CD14-positive monocyte (primary cell): ENCODE measurements around the gene ADH5. TPM values are rescaled to one million over a fixed set of nuclear protein-coding genes. Genes with fewer than 3 reads are reported as not detected.

Experiments used
- DNase-seq, 3 donors: peaks; one replicate each; pipeline ENCODE4 v3.0.0-alpha.2; 2011 to 2022
- H2AFZ ChIP-seq: 2 replicates; pipeline ENCODE4 v1.6.0; 2012; ENCODE audit warnings: mild to moderate bottlenecking, low read depth, low read length, inconsistent platforms; ENCODE audit not compliant: insufficient read depth, poor library complexity, severe bottlenecking
- H3K27ac ChIP-seq, 2 donors: 1 replicate in 1 of 2; 2 replicates in 1 of 2; pipeline ENCODE4 v1.5.1; 2012 to 2013; ENCODE audit warnings: low read length in 2 of 2, control low read depth in 1 of 2, inconsistent platforms in 1 of 2, low read depth in 1 of 2, mild to moderate bottlenecking in 1 of 2
- H3K27me3 ChIP-seq, 2 donors: one replicate each; pipeline versions ENCODE4 v1.6.0 to v1.6.1; 2011 to 2013; ENCODE audit warnings: low read length in 2 of 2; ENCODE audit not compliant: control insufficient read depth in 2 of 2, insufficient read depth in 2 of 2
- H3K36me3 ChIP-seq, 2 donors: replicated peaks in 1 of 2; 1 replicate in 1 of 2; 2 replicates in 1 of 2; pipeline versions ENCODE4 v1.5.1 to v1.6.1; 2012 to 2013; ENCODE audit warnings: low read length in 2 of 2, control low read depth in 1 of 2, inconsistent platforms in 1 of 2, mild to moderate bottlenecking in 1 of 2; ENCODE audit not compliant: insufficient read depth in 2 of 2, control insufficient read depth in 1 of 2
- H3K4me1 ChIP-seq, 2 donors: 1 replicate in 1 of 2; 2 replicates in 1 of 2; pipeline versions ENCODE4 v1.5.1 to v1.6.1; 2012 to 2013; ENCODE audit warnings: low read length in 2 of 2, control low read depth in 1 of 2, inconsistent platforms in 1 of 2, mild to moderate bottlenecking in 1 of 2, moderate library complexity in 1 of 2; ENCODE audit not compliant: insufficient read depth in 2 of 2, control insufficient read depth in 1 of 2
- H3K4me2 ChIP-seq: replicated peaks from 2 replicates; pipeline ENCODE3; 2012; ENCODE audit warnings: low read length, moderate library complexity, mild to moderate bottlenecking; ENCODE audit not compliant: poor library complexity, severe bottlenecking; ENCODE audit errors: extremely low read depth
- H3K4me3 ChIP-seq, 3 experiments: fragments of 200-600 bp in 1 of 3; sonication (generic) in 1 of 3; replicated peaks in 1 of 3; 1 replicate in 2 of 3; 2 replicates in 1 of 3; pipeline ENCODE4 v1.5.1; 2011 to 2013; ENCODE audit warnings: low read length in 3 of 3, mild to moderate bottlenecking in 3 of 3, control low read depth in 2 of 3, low read depth in 2 of 3, inconsistent platforms in 1 of 3, moderate library complexity in 1 of 3
- H3K79me2 ChIP-seq: 2 replicates; pipeline ENCODE4 v1.6.0; 2012; ENCODE audit warnings: mild to moderate bottlenecking, control low read depth, inconsistent platforms, low read length, moderate library complexity; ENCODE audit not compliant: insufficient read depth
- H3K9ac ChIP-seq: 2 replicates; pipeline ENCODE4 v1.6.0; 2017; ENCODE audit warnings: low read length, mild to moderate bottlenecking; ENCODE audit not compliant: insufficient read depth, poor library complexity, severe bottlenecking
- H3K9me3 ChIP-seq, 2 donors: replicated peaks in 1 of 2; 1 replicate in 1 of 2; 2 replicates in 1 of 2; pipeline versions ENCODE4 v1.5.1 to v1.6.1; 2012 to 2013; ENCODE audit warnings: low read length in 2 of 2, control low read depth in 1 of 2; ENCODE audit not compliant: control insufficient read depth in 1 of 2, insufficient read depth in 1 of 2
- H4K20me1 ChIP-seq: 2 replicates; pipeline ENCODE4 v1.6.0; 2012; ENCODE audit warnings: mild to moderate bottlenecking, low read length, control low read depth, moderate library complexity; ENCODE audit not compliant: insufficient read depth
- H3K27ac Mint-ChIP-seq, 7 donors: one replicate each; pipeline ENCODE4 v1.8.0; 2020; ENCODE audit warnings: mild to moderate bottlenecking in 7 of 7, mixed read lengths in 7 of 7, moderate library complexity in 6 of 7, inconsistent platforms in 2 of 7
- H3K27me3 Mint-ChIP-seq, 3 donors: one replicate each; pipeline ENCODE4 v1.8.0; 2021 to 2022; ENCODE audit warnings: low read depth in 3 of 3, mild to moderate bottlenecking in 3 of 3, mixed read lengths in 3 of 3, moderate library complexity in 3 of 3, inconsistent platforms in 1 of 3
- H3K36me3 Mint-ChIP-seq, 2 donors: one replicate each; pipeline ENCODE4 v1.8.0; 2020; ENCODE audit warnings: mixed read lengths in 2 of 2, inconsistent platforms in 1 of 2, mild to moderate bottlenecking in 1 of 2
- H3K4me1 Mint-ChIP-seq: one replicate; pipeline ENCODE4 v1.8.0; 2020; ENCODE audit warnings: mild to moderate bottlenecking, mixed read lengths
- H3K4me3 Mint-ChIP-seq, 2 donors: one replicate each; pipeline ENCODE4 v1.8.0; 2020; ENCODE audit warnings: mild to moderate bottlenecking in 2 of 2, mixed read lengths in 2 of 2, moderate library complexity in 1 of 2
- H3K9me3 Mint-ChIP-seq, 7 donors: one replicate each; pipeline ENCODE4 v1.8.0; 2020 to 2022; ENCODE audit warnings: mixed read lengths in 7 of 7, mild to moderate bottlenecking in 6 of 7, moderate library complexity in 6 of 7, inconsistent platforms in 2 of 7
- WGBS: methylation state at CpG from one replicate; pipeline ENCODE4 v1.1.5; 2013; ENCODE audit warnings: missing lambda C conversion rate; ENCODE audit not compliant: insufficient coverage; 5-methylcytosine and 5-hydroxymethylcytosine counted together
- intact Hi-C, 2 donors: fragments of 100-400 bp; cut with micrococcal nuclease; formaldehyde crosslinking; loops; one replicate each; pipeline versions ENCODE4 v1.15.0 to v1.15.1; 2023
- polyA plus RNA-seq, 3 donors: library from polyadenylated mRNA; depleted of rRNA in 1 of 3; unstranded in 2 of 3; stranded (reverse) in 1 of 3; fragments of 300-500 nt in 2 of 3; fragments of >200 nt in 1 of 3; fragmentation: Illumina TruSeq in 2 of 3; gene quantifications; 1 replicate in 2 of 3; 2 replicates in 1 of 3; pipeline ENCODE4 v1.2.3, GENCODE V29; 2012 to 2021
- TF ChIP-seq, protein P1 (sequence below): fragments of 200-600 bp; IDR thresholded peaks from one replicate; pipeline ENCODE4 v1.8.0; 2022; ENCODE audit warnings: antibody characterized with exemption, mild to moderate bottlenecking

ADH5 gene
- polyA plus RNA-seq, 3 donors = 31.7 to 93.5 (median 79.3) TPM

DNA sequence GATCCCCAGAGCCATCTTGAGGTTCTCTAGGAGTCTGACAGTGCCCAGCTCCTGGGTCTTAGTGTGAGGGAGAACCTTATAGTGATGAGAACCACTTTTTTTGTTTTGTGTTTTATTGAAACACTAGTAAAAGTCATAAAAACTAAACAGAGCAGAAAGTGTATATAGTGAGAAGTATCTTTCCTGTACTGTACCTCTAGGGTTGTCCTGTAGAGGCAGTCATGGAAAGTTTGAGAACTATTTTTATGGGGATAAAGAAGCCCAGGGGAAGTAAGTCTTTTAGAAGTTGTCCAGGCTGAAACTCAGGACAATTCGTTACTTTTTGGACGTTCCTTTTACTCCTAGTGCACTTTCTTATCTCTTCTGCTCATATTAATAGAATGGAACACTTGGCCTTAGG, 40.9 kb downstream of the ADH5 start:
- Histone ChIP-seq H3K9me3 (no peaks in the 10 kb centered on the region), H4K20me1 (no peaks in the 10 kb centered on the region), H3K36me3 (peaks cover 33 to 72% of the 10 kb centered on the region in 2 donors), H3K27me3 (no peaks in the 10 kb centered on the region), H3K79me2 (no peaks in the 10 kb centered on the region), H2AFZ (no peak overlapping the region), H3K4me2 (no peak overlapping the region), H3K4me3 (no peak overlapping the region), H3K9ac (no peak overlapping the region), H3K27ac (peak overlapping the region in 1 of 2 donors; percentile 38), H3K4me1 (no peaks in the 10 kb centered on the region)
- H3K27ac Mint-ChIP-seq = peak overlapping the region in 2 of 7 donors; percentile 18 to 32
- H3K4me3 Mint-ChIP-seq = no peak overlapping the region
- H3K4me1 Mint-ChIP-seq = peaks cover 8% of the 10 kb centered on the region
- H3K9me3 Mint-ChIP-seq = no peaks in the 10 kb centered on the region
- H3K27me3 Mint-ChIP-seq = no peaks in the 10 kb centered on the region
- intact Hi-C loops = no loop called here
- WGBS = no CpG with 5 or more reads among the region's 2 CpGs
- peaks cover 53 to 73% of the 10 kb centered on the region in 2 donors for H3K36me3 Mint-ChIP-seq
- no peak for DNase-seq
- TF ChIP-seq, protein P1, sequence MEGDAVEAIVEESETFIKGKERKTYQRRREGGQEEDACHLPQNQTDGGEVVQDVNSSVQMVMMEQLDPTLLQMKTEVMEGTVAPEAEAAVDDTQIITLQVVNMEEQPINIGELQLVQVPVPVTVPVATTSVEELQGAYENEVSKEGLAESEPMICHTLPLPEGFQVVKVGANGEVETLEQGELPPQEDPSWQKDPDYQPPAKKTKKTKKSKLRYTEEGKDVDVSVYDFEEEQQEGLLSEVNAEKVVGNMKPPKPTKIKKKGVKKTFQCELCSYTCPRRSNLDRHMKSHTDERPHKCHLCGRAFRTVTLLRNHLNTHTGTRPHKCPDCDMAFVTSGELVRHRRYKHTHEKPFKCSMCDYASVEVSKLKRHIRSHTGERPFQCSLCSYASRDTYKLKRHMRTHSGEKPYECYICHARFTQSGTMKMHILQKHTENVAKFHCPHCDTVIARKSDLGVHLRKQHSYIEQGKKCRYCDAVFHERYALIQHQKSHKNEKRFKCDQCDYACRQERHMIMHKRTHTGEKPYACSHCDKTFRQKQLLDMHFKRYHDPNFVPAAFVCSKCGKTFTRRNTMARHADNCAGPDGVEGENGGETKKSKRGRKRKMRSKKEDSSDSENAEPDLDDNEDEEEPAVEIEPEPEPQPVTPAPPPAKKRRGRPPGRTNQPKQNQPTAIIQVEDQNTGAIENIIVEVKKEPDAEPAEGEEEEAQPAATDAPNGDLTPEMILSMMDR = no peak

DNA sequence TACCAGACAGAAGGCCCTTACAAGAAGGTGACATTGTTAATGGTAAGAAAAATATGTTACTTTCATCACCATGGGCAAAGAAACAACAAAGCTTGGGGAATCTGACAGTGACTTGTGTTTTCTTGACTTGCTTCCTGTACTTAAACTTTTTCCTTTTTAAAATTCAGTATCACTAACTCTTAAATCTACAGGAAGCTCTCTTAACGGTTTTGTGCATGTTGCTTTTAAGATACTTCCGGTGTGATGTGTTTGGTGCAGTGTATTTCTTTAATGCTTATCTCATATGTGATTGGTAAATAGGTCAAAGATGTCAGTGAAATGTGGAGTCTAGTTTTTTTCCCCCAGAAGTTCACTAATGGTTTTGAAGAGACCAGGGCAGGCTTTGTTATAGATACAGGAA, 45.2 kb downstream of the ADH5 start:
- Mint-ChIP-seq H3K4me3 (no peak overlapping the region), H3K4me1 (peaks cover 8% of the 10 kb centered on the region), H3K9me3 (peaks cover 0 to 2% (median 0%) of the 10 kb centered on the region in 7 donors), H3K27ac (peak overlapping the region in 2 of 7 donors; percentile 2 to 41), H3K27me3 (no peaks in the 10 kb centered on the region), H3K36me3 (peaks cover 36 to 65% of the 10 kb centered on the region in 2 donors)
- no CpG with 5 or more reads among the region's 2 CpGs for WGBS
- H2AFZ ChIP-seq = no peak overlapping the region
- peaks cover 0 to under 1% of the 10 kb centered on the region in 2 donors for H3K9me3 ChIP-seq
- H3K36me3 ChIP-seq = peaks cover 3 to 62% of the 10 kb centered on the region in 2 donors
- H3K27ac ChIP-seq = peak overlapping the region in 1 of 2 donors; percentile 34
- TF ChIP-seq, protein P1 = no peak
- no peaks in the 10 kb centered on the region for H3K79me2 ChIP-seq
- no peaks in the 10 kb centered on the region for H3K27me3 ChIP-seq
- H3K4me2 ChIP-seq = no peak overlapping the region
- no peak overlapping the region for H3K4me3 ChIP-seq
- intact Hi-C loops = no loop called here
- H4K20me1 ChIP-seq = no peaks in the 10 kb centered on the region
- no peak for DNase-seq
- no peak overlapping the region for H3K9ac ChIP-seq
- no peaks in the 10 kb centered on the region for H3K4me1 ChIP-seq
